Panc1 (cell line): ENCODE data around the gene ANO3. TPM values are rescaled to one million over a fixed set of nuclear protein-coding genes. Genes with fewer than 3 reads are reported as not detected.

Source experiments
- ATAC-seq: fragments of 200-7000 bp; cut with Tn5 transposase; 2 replicates; pipeline ENCODE4 v1.9.1; 2020; ENCODE audit warnings: mild to moderate bottlenecking, moderate library complexity
- BruUV-seq: library from RNA; stranded (reverse); fragments of 400-500 nt; replicated peaks from 2 replicates; lab custom pipeline; 2021; lab: Mats Ljungman, UMichigan
- CTCF ChIA-PET: fragments of 300-600 bp; sonication (Branson Sonifier 250); formaldehyde crosslinking; loops from one replicate; lab custom pipeline; 2022; ENCODE audit warnings: antibody characterized with exemption; lab: Charles Lee
- POLR2A ChIA-PET: fragments of 300-600 bp; sonication (Branson Sonifier 250); formaldehyde crosslinking; loops from one replicate; lab custom pipeline; 2022; ENCODE audit warnings: antibody characterized with exemption; lab: Charles Lee
- DNase-seq: peaks from one replicate; pipeline ENCODE4 v3.0.0-alpha.2; 2010; ENCODE audit warnings: low read depth, low spot score
- H3K27ac ChIP-seq: 2 replicates; pipeline ENCODE4 v1.5.1; 2011; ENCODE audit warnings: mild to moderate bottlenecking, low read length, inconsistent platforms
- H3K27me3 ChIP-seq: fragments of 200-500 bp; sonication (Bioruptor generic); 2 replicates; pipeline ENCODE4 v1.6.0; 2014; ENCODE audit warnings: low read length, inconsistent platforms; ENCODE audit not compliant: control insufficient read depth, insufficient read depth
- H3K36me3 ChIP-seq: fragments of 200-500 bp; sonication (Bioruptor generic); 2 replicates; pipeline ENCODE4 v1.5.1; 2014; ENCODE audit warnings: inconsistent platforms, mild to moderate bottlenecking, low read length, moderate library complexity; ENCODE audit not compliant: control insufficient read depth, insufficient read depth
- H3K4me1 ChIP-seq: 2 replicates; pipeline ENCODE4 v1.5.1; 2011; ENCODE audit warnings: inconsistent platforms, mild to moderate bottlenecking, low read length, moderate library complexity; ENCODE audit not compliant: control insufficient read depth, insufficient read depth
- H3K4me3 ChIP-seq, 2 experiments: 2 replicates each; pipeline ENCODE4 v1.5.1; 2011 to 2012; ENCODE audit warnings: low read depth in 2 of 2, low read length in 2 of 2, mild to moderate bottlenecking in 2 of 2, inconsistent platforms in 1 of 2, moderate library complexity in 1 of 2
- H3K9me3 ChIP-seq: fragments of 200-500 bp; sonication (Bioruptor generic); 2 replicates; pipeline ENCODE4 v1.5.1; 2014; ENCODE audit warnings: low read depth, mild to moderate bottlenecking, inconsistent platforms, low read length, moderate library complexity; ENCODE audit not compliant: control insufficient read depth, insufficient read depth
- POLR2AphosphoS5 ChIP-seq: IDR thresholded peaks from 2 replicates; pipeline ENCODE4 v1.6.1; 2012; ENCODE audit warnings: mild to moderate bottlenecking, low read depth, low read length, moderate library complexity
- SIN3A ChIP-seq: IDR thresholded peaks from 2 replicates; pipeline ENCODE4 v1.6.1; 2012; ENCODE audit warnings: low read depth, mild to moderate bottlenecking, low read length, moderate library complexity, borderline replicate concordance; ENCODE audit not compliant: insufficient read depth
- TCF7L2 ChIP-seq: IDR thresholded peaks from 2 replicates; pipeline ENCODE4 v1.6.1; 2011; ENCODE audit warnings: mild to moderate bottlenecking, low read depth, low read length, inconsistent platforms
- in situ Hi-C: cut with HindIII; loops from 2 replicates; pipeline ENCODE4 v1.10.0; 2016; ENCODE audit warnings: low sequenced_read_pairs, low pct_unique_long_range_greater_than_20kb
- intact Hi-C: fragments of 100-400 bp; cut with micrococcal nuclease; formaldehyde crosslinking; loops from one replicate; pipeline ENCODE4 v1.10.0; 2022; ENCODE audit not compliant: unreplicated experiment
- total RNA-seq: library from RNA; stranded (reverse); gene quantifications from one replicate; pipeline ENCODE4 v1.2.1, GENCODE V29; 2021; ENCODE audit not compliant: unreplicated experiment
- TF ChIP-seq, protein P1 (sequence below), 2 experiments: IDR thresholded peaks; 2 replicates each; pipeline ENCODE4 v1.6.1; 2011 to 2012; ENCODE audit warnings: low read depth in 2 of 2, control low read depth in 1 of 2, low read length in 1 of 2, mild to moderate bottlenecking in 1 of 2, moderate library complexity in 1 of 2; ENCODE audit not compliant: insufficient read depth in 1 of 2
- TF ChIP-seq, protein P2 (sequence below): fragments of 450-650 bp; IDR thresholded peaks from 2 replicates; pipeline ENCODE4 v1.5.1; 2017; ENCODE audit warnings: mild to moderate bottlenecking

The ANO3 gene
- total RNA-seq, 1 experiment from 2014 or later: not detected

DNA sequence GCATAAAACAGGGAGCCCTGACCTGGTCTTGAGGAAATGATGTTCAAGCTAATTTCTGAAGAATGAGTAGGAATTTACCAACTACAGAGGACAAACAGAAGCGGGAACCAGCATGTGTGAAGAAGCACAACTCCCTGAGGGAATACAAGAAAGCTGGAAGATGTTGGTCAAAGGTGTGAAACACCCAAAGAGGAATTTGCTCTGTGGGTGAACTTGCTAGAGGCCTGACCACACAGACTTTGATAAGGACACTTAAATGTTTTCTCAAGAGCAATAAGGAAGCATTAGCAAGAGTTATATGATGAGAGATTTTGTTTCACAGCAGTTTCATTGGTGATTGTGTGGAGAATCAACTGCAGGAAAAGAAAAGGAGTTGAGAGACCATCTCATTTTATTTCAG lies 372.3 kb downstream of the ANO3 start:
- in situ Hi-C loops: no loop called here
- TF ChIP-seq, protein P1, sequence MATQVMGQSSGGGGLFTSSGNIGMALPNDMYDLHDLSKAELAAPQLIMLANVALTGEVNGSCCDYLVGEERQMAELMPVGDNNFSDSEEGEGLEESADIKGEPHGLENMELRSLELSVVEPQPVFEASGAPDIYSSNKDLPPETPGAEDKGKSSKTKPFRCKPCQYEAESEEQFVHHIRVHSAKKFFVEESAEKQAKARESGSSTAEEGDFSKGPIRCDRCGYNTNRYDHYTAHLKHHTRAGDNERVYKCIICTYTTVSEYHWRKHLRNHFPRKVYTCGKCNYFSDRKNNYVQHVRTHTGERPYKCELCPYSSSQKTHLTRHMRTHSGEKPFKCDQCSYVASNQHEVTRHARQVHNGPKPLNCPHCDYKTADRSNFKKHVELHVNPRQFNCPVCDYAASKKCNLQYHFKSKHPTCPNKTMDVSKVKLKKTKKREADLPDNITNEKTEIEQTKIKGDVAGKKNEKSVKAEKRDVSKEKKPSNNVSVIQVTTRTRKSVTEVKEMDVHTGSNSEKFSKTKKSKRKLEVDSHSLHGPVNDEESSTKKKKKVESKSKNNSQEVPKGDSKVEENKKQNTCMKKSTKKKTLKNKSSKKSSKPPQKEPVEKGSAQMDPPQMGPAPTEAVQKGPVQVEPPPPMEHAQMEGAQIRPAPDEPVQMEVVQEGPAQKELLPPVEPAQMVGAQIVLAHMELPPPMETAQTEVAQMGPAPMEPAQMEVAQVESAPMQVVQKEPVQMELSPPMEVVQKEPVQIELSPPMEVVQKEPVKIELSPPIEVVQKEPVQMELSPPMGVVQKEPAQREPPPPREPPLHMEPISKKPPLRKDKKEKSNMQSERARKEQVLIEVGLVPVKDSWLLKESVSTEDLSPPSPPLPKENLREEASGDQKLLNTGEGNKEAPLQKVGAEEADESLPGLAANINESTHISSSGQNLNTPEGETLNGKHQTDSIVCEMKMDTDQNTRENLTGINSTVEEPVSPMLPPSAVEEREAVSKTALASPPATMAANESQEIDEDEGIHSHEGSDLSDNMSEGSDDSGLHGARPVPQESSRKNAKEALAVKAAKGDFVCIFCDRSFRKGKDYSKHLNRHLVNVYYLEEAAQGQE (IDR thresholded peaks at IDR 0.05; ENCODE audit: insufficient read depth in 1 of 2, low read depth in 2 of 2, low read length in 1 of 2): no peak
- TF ChIP-seq TCF7L2 (no peak), POLR2AphosphoS5 (no peak), SIN3A (no peak)
- TF ChIP-seq, protein P2, sequence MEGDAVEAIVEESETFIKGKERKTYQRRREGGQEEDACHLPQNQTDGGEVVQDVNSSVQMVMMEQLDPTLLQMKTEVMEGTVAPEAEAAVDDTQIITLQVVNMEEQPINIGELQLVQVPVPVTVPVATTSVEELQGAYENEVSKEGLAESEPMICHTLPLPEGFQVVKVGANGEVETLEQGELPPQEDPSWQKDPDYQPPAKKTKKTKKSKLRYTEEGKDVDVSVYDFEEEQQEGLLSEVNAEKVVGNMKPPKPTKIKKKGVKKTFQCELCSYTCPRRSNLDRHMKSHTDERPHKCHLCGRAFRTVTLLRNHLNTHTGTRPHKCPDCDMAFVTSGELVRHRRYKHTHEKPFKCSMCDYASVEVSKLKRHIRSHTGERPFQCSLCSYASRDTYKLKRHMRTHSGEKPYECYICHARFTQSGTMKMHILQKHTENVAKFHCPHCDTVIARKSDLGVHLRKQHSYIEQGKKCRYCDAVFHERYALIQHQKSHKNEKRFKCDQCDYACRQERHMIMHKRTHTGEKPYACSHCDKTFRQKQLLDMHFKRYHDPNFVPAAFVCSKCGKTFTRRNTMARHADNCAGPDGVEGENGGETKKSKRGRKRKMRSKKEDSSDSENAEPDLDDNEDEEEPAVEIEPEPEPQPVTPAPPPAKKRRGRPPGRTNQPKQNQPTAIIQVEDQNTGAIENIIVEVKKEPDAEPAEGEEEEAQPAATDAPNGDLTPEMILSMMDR: no peak
- Histone ChIP-seq H3K9me3 (no peaks in the 10 kb centered on the region), H3K27ac (no peak overlapping the region), H3K4me1 (no peaks in the 10 kb centered on the region), H3K36me3 (no peaks in the 10 kb centered on the region), H3K27me3 (no peaks in the 10 kb centered on the region), H3K4me3 (no peak overlapping the region)
- DNase-seq: no peak
- no peak for ATAC-seq
- CTCF ChIA-PET: no interaction called here
- no TSS peak for BruUV-seq
- intact Hi-C loops: no loop called here
- POLR2A ChIA-PET: no interaction called here

DNA sequence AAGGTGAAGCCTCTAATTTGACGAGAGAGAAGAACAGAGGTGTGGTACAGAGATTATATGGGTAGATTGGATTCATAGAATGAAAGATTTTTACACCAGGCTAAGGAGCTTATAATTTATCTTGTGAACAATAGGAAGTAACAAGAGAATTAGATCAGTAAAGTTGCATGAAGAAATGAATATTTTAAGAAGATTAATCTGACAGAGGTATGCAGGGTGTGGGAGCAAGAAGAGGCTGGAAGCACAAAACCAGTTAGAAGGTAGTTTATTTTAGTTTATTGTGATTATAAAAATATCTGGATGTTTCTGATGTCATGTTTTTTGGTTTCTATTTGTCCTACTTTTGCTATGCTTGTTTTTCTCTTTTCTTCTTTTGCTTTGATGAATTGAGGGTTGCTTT lies 374.3 kb downstream of the ANO3 start:
- intact Hi-C loops (no loop called here), in situ Hi-C loops (no loop called here)
- H3K4me1 ChIP-seq: no peaks in the 10 kb centered on the region
- TF ChIP-seq SIN3A: no peak
- no peak for TF ChIP-seq TCF7L2
- no peak for TF ChIP-seq POLR2AphosphoS5
- TF ChIP-seq, protein P2: no peak
- TF ChIP-seq, protein P1 (IDR thresholded peaks at IDR 0.05; ENCODE audit: insufficient read depth in 1 of 2, low read depth in 2 of 2, low read length in 1 of 2): no peak
- ATAC-seq (no peak), DNase-seq (no peak)
- H3K36me3 ChIP-seq: no peaks in the 10 kb centered on the region
- POLR2A ChIA-PET: no interaction called here
- no TSS peak for BruUV-seq
- H3K9me3 ChIP-seq: no peaks in the 10 kb centered on the region
- H3K27me3 ChIP-seq: no peaks in the 10 kb centered on the region
- no peak overlapping the region for H3K4me3 ChIP-seq
- H3K27ac ChIP-seq: no peak overlapping the region
- CTCF ChIA-PET: no interaction called here
